Left lung (tissue), 10 donors: ENCODE results near the gene AEBP1. TPM values are rescaled to one million over a fixed set of nuclear protein-coding genes. Genes with fewer than 3 reads are reported as not detected.

Source experiments
- ATAC-seq: fragments of 200-7000 bp; cut with Tn5 transposase; one replicate; pipeline ENCODE4 v1.9.1; 2020; ENCODE audit warnings: moderate library complexity
- DNase-seq, 4 donors: peaks; one replicate each; pipeline ENCODE4 v3.0.0-alpha.2; 2013 to 2020
- H3K27ac ChIP-seq, 2 donors: fragments of 200-600 bp; sonication (generic) in 1 of 2; one replicate each; pipeline versions ENCODE4 v1.5.0 to v1.8.0; 2020 to 2021
- H3K27me3 ChIP-seq, 2 donors: fragments of 200-600 bp; sonication (generic) in 1 of 2; one replicate each; pipeline versions ENCODE4 v1.5.0 to v1.8.0; 2020 to 2021
- H3K36me3 ChIP-seq, 2 donors: fragments of 200-600 bp; sonication (generic) in 1 of 2; one replicate each; pipeline versions ENCODE4 v1.5.0 to v1.8.0; 2020 to 2021
- H3K4me1 ChIP-seq, 2 donors: fragments of 200-600 bp; one replicate each; pipeline ENCODE4 v1.8.0; 2021
- H3K4me3 ChIP-seq, 2 donors: fragments of 200-600 bp; sonication (generic) in 1 of 2; one replicate each; pipeline versions ENCODE4 v1.5.0 to v1.8.0; 2020 to 2021; ENCODE audit warnings: mild to moderate bottlenecking in 1 of 2
- H3K9me3 ChIP-seq, 2 donors: fragments of 200-600 bp; sonication (generic) in 1 of 2; one replicate each; pipeline versions ENCODE4 v1.5.0 to v1.8.0; 2020 to 2021
- intact Hi-C, 2 donors: fragments of 100-400 bp; cut with DNase I; formaldehyde crosslinking; loops; one replicate each; pipeline versions ENCODE4 v1.11.2 to v1.14.2; 2022
- polyA plus RNA-seq, 6 donors: library from polyadenylated mRNA; unstranded; fragments of 120-200 nt; gene quantifications; one replicate each; pipeline ENCODE4 v1.2.1, GENCODE V29; 2013; ENCODE audit not compliant: insufficient read length in 6 of 6
- total RNA-seq, 2 donors: library from RNA; stranded (reverse); fragmentation: NEBNext Ultra II Directional; extraction: Animal tissue kit (Norgen Biotek cat#: 25700); gene quantifications; one replicate each; pipeline ENCODE4 v1.2.1, GENCODE V29; 2021
- TF ChIP-seq, protein P1 (sequence below), 2 donors: fragments of 200-600 bp; sonication (generic) in 1 of 2; IDR thresholded peaks; one replicate each; pipeline versions ENCODE4 v1.5.0 to v1.8.0; 2021; ENCODE audit warnings: antibody characterized with exemption in 2 of 2
- donor health status: DM: no; HTN: yes; CAD: no.
- donor health status: DM: no; HTN: no; CAD: no.

AEBP1 gene
- total and polyA plus RNA-seq, 8 donors: 53.6 to 195 (median 64.7) TPM

DNA sequence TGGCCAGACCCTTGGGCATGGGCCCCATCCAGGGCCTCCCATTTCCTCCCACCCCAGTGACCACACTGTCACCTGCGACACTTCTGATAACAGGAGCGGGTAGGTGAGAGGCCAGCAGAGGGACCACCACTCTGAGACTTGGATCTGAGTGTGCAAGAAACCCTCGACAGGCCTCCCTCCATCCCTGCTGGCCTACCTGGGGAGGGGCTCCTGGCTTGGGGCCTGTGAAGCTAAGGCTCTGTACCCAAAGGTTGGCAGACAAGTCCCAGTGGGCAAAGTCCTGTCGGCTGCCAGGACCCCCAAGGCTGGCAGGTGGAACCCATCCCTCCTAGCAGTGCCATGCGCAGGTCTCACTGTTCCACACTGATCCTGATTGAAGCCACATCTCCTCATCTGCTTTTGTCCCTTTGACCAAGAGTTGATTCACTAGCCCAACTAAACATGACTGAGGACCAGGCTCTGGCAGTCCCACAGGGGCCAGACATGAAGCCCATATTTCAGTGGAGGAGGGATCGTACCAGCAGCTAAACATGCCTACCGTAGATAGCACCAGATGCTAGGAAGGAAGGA is 37.6 kb upstream of the AEBP1 start:
- Histone ChIP-seq H3K27me3 (no peaks in the 10 kb centered on the region), H3K4me3 (no peak overlapping the region), H3K27ac (no peak overlapping the region), H3K36me3 (peaks cover 0 to 15% of the 10 kb centered on the region in 2 donors), H3K4me1 (peaks cover 0 to 12% of the 10 kb centered on the region in 2 donors), H3K9me3 (no peaks in the 10 kb centered on the region)
- intact Hi-C loops: no loop called here
- ATAC-seq (no peak), DNase-seq (peak in 2 of 4 donors; percentile 27 to 43)
- TF ChIP-seq, protein P1, sequence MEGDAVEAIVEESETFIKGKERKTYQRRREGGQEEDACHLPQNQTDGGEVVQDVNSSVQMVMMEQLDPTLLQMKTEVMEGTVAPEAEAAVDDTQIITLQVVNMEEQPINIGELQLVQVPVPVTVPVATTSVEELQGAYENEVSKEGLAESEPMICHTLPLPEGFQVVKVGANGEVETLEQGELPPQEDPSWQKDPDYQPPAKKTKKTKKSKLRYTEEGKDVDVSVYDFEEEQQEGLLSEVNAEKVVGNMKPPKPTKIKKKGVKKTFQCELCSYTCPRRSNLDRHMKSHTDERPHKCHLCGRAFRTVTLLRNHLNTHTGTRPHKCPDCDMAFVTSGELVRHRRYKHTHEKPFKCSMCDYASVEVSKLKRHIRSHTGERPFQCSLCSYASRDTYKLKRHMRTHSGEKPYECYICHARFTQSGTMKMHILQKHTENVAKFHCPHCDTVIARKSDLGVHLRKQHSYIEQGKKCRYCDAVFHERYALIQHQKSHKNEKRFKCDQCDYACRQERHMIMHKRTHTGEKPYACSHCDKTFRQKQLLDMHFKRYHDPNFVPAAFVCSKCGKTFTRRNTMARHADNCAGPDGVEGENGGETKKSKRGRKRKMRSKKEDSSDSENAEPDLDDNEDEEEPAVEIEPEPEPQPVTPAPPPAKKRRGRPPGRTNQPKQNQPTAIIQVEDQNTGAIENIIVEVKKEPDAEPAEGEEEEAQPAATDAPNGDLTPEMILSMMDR (IDR thresholded peaks at IDR 0.05): no peak

DNA sequence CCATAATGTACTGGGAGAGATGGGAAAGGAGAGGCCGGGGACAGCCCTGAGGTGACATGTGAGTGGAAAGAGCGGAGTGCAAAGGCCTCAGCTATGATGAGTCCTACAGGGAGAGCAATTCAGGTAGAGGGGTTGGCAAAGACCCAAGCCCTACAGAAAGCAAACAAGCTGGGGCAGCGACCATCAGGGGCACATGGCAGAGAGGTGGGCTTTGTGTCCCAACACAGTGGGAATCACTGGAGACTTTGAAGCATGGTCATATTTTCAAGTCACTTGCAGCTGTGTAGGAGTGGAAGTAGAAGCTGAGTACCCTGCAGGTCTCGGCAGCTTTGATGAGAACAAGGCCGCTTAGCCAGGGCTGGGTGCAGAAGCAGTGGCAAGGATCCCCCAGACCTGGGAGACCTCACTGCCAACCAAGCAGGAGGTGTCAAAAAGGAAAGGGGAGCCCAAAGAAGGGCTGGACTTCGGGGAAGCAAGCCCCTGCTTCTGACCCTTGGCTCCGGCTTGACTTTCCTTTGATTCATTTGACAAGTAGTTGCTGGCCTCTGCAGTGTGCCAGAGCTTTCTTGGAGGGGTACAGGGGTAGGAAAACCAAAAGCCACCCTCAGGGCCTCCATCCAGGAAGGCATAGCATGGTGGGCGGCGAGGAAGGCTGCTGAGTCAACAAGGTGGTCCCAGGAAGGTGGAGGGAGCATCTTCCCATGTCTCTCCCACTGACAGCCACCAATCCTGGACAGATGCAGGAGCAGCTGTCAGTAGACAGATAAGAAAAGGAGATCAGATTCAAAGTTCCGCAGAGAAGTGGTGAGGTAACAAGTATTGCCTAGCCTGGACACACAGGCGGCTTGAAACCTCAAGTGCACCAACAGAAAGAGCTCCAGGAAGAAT is 36.8 kb upstream of the AEBP1 start:
- no peak overlapping the region for H3K4me3 ChIP-seq
- intact Hi-C loops: no loop called here
- DNase-seq: peak in 2 of 4 donors; percentile 32 to 34
- peaks cover 0 to 8% of the 10 kb centered on the region in 2 donors for H3K36me3 ChIP-seq
- TF ChIP-seq, protein P1 (IDR thresholded peaks at IDR 0.05): no peak
- no peak for ATAC-seq
- H3K27me3 ChIP-seq: no peaks in the 10 kb centered on the region
- no peaks in the 10 kb centered on the region for H3K9me3 ChIP-seq
- peaks cover 0 to 16% of the 10 kb centered on the region in 2 donors for H3K4me1 ChIP-seq
- no peak overlapping the region for H3K27ac ChIP-seq

DNA sequence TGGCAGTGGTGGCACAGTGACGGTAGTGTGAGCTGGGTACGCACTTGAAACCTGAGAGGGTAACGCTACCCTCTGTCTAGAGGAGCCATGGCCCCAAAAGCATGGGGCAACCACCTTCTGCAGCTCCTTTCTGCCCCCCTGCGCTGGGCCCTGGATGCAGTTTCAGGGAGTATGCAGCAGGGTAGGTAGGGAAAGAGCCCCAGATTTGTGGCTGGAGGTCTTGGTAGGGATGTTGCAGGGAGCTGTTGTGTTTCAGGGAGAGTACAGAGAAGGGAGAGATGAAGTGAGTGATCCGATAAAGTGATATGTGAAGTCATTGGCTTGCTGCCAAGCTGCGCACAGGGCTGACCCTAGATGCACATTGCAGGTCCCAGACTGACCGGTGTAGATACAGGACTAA is 36.1 kb upstream of the AEBP1 start:
- intact Hi-C loops: no loop called here
- no peak overlapping the region for H3K4me3 ChIP-seq
- no peaks in the 10 kb centered on the region for H3K27me3 ChIP-seq
- H3K4me1 ChIP-seq: peaks cover 0 to 24% of the 10 kb centered on the region in 2 donors
- H3K9me3 ChIP-seq: no peaks in the 10 kb centered on the region
- ATAC-seq (no peak), DNase-seq (peak in 2 of 4 donors; percentile 16 to 34)
- no peak overlapping the region for H3K27ac ChIP-seq
- peaks cover 0 to 7% of the 10 kb centered on the region in 2 donors for H3K36me3 ChIP-seq
- TF ChIP-seq, protein P1 (IDR thresholded peaks at IDR 0.05): no peak

DNA sequence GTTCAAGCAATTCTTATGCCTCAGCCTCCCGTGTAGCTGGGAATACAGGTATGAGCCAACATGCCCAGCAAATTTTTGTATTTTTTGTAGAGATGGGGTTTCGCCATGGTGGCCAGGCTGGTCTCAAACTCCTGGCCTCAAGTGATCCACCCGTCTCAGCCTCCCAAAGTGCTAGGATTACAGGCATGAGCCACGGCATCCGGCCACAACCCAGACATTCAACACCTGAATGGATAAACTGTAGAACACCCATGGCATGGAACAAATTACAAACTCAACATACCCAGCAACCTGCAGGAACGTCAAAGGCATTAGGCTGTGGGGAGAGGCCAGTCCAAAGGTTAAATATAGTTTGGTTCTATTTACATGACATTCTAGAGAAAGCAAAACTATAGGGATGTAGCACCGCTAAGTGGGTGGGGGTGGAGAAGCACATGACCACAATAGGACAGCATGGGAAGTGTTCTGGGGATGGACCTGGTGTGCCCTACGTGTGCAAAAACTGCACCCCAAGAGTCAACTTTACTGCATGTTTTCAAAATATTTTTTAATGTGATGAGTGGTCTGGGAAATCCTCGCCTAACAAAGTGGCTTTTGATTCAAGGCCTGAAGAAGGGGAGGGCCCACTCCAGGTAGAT is 32.3 kb upstream of the AEBP1 start:
- TF ChIP-seq, protein P1 (IDR thresholded peaks at IDR 0.05): no peak
- H3K27ac ChIP-seq: no peak overlapping the region

More for the DNA sequence above, 32.3 kb upstream of the AEBP1 start:
- no peak for ATAC-seq
- intact Hi-C loops: no loop called here
- Histone ChIP-seq H3K36me3 (peaks cover 0 to 44% of the 10 kb centered on the region in 2 donors), H3K4me1 (peaks cover 0 to 33% of the 10 kb centered on the region in 2 donors), H3K4me3 (no peak overlapping the region), H3K9me3 (no peaks in the 10 kb centered on the region), H3K27me3 (no peaks in the 10 kb centered on the region)
- peak in 2 of 4 donors; percentile 1 to 8 for DNase-seq
